Neural cell (in vitro differentiated cells): ENCODE results near the gene ZNF385D.

ENCODE experiments used
- CTCF ChIP-seq: fragments of 450-650 bp; IDR thresholded peaks from 2 replicates; pipeline ENCODE4 v1.5.1; 2014; ENCODE audit warnings: antibody characterized with exemption, mild to moderate bottlenecking, moderate library complexity; ENCODE audit not compliant: poor library complexity, severe bottlenecking
- POLR2AphosphoS5 ChIP-seq: IDR thresholded peaks from 2 replicates; pipeline ENCODE4 v1.6.1; 2012
- RAD21 ChIP-seq: fragments of 450-650 bp; conservative IDR thresholded peaks from 2 replicates; pipeline ENCODE4 v1.6.1; 2014; ENCODE audit warnings: antibody characterized with exemption, mild to moderate bottlenecking, moderate library complexity
- SMC3 ChIP-seq: fragments of 450-650 bp; conservative IDR thresholded peaks from 2 replicates; pipeline ENCODE4 v1.6.1; 2014; ENCODE audit warnings: antibody characterized with exemption, mild to moderate bottlenecking, moderate library complexity; ENCODE audit not compliant: poor library complexity

GRCh38 chr3:21393683-21394311 lies 357.2 kb downstream of the ZNF385D start:
- TF ChIP-seq CTCF (no peak), RAD21 (no peak), SMC3 (no peak), POLR2AphosphoS5 (no peak)
